ENCODE data around the gene RYR2. TPM values are rescaled to one million over a fixed set of nuclear protein-coding genes. Genes with fewer than 3 reads are reported as not detected.

RYR2 gene
- total and polyA plus RNA-seq, 5 experiments from 2014 or later: not detected

DNA sequence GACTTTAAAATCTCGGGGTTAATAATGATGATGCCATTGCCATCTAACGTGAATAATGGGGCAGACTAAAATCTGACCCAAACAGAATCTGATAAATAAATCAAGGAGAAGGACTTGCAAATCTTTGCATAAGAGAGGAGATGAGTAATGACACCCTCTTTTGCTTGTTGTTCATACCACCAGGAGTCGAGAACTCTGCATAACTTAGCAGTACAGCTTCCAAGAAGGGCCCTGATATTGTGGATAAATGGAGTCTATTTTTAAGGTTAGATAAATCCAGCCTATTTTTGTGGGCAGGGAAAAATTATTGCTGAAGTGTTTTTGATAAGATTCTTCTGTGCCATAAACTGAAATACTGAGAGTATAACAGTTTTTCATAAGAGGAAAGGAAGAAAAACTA, 17.3 kb downstream of the RYR2 start:
- Mint-ChIP-seq H3K9me3 (peaks cover 0 to 2% (median 0%) of the 10 kb centered on the region in 9 donors), H3K27ac (no peak overlapping the region), H3K4me1 (no peaks in the 10 kb centered on the region), H3K36me3 (no peaks in the 10 kb centered on the region), H3K27me3 (peaks cover 4 to 19% (median 16%) of the 10 kb centered on the region in 5 donors), H3K4me3 (no peak overlapping the region)
- POLR2A ChIA-PET: no interaction called here
- ATAC-seq (no peak), DNase-seq (no peak)

DNA sequence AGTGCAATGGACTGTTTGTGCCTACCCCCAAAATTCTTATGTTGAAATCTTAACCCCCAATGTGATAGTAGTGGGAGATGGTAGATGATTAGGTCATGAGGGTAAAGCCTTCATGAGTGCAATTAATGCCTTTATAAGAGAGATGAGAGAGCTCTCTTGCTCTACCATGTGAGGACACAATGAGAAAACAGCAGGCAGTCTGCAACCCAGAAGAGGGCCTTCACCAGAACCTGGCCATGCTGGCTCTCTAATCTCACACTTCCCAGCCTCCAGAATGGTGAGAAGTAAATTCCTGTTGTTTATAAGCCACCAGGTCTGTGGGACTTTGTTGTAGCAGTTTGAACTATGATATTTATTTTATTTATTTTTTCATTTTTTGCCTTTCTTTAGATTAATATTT, 21.0 kb downstream of the RYR2 start:
- Mint-ChIP-seq H3K4me3 (no peak overlapping the region), H3K36me3 (no peaks in the 10 kb centered on the region), H3K4me1 (no peaks in the 10 kb centered on the region), H3K9me3 (peaks cover 0 to 11% (median 0%) of the 10 kb centered on the region in 9 donors), H3K27ac (no peak overlapping the region), H3K27me3 (peaks cover 3 to 21% (median 9%) of the 10 kb centered on the region in 5 donors)
- POLR2A ChIA-PET: no interaction called here
- no peak for DNase-seq
- ATAC-seq: no peak

DNA sequence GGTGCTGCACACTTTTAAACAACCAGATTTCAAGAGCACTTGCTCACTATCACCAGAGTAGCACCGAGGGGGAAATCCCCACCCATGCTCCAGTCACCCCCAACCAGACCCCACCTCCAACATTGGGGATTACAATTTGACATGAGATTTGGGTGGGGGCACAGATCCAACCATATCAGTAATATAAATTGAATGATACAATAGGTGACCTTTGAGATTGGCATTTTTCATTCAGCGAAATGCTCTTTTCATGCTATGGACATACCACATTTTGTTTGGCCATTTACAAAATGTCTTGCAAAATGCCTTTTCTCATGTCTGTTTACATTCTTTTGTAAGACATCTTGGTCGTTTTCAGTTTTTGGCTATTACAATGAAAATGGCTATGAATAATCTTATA, 23.9 kb downstream of the RYR2 start:
- Mint-ChIP-seq H3K27ac (no peak overlapping the region), H3K4me1 (no peaks in the 10 kb centered on the region), H3K9me3 (peaks cover 0 to 11% (median 0%) of the 10 kb centered on the region in 9 donors), H3K4me3 (no peak overlapping the region), H3K36me3 (no peaks in the 10 kb centered on the region), H3K27me3 (peaks cover 3 to 26% (median 12%) of the 10 kb centered on the region in 5 donors)
- DNase-seq (no peak), ATAC-seq (no peak)
- POLR2A ChIA-PET: no interaction called here

DNA sequence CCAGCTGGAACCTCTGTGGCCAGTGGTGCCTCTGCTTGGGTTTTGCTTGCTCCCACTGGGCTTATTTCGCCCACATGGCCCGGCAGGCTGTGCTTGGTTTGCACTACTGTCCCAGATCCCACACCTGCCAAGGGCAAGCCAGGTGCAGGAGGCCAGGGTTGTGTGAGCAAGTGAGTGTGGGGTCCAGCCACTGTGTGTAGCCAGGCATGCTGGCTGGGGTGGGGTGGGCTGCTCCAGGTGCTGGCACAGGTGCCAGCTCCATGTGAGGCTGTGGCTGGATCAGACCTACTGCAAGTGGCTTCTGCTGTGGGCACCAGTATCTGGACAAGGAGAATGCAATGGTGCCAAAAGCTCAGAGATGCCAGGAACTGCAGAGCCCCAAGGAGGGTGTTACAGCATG, 28.5 kb downstream of the RYR2 start:
- ATAC-seq (no peak), DNase-seq (no peak)
- H3K4me3 Mint-ChIP-seq: no peak overlapping the region
- H3K27me3 Mint-ChIP-seq: peaks cover 1 to 47% (median 18%) of the 10 kb centered on the region in 5 donors
- H3K4me1 Mint-ChIP-seq: no peaks in the 10 kb centered on the region
- H3K9me3 Mint-ChIP-seq: peaks cover 0 to 14% (median 11%) of the 10 kb centered on the region in 9 donors
- POLR2A ChIA-PET: no interaction called here
- no peak overlapping the region for H3K27ac Mint-ChIP-seq
- H3K36me3 Mint-ChIP-seq: peaks cover 0 to 6% (median 2%) of the 10 kb centered on the region in 3 donors

DNA sequence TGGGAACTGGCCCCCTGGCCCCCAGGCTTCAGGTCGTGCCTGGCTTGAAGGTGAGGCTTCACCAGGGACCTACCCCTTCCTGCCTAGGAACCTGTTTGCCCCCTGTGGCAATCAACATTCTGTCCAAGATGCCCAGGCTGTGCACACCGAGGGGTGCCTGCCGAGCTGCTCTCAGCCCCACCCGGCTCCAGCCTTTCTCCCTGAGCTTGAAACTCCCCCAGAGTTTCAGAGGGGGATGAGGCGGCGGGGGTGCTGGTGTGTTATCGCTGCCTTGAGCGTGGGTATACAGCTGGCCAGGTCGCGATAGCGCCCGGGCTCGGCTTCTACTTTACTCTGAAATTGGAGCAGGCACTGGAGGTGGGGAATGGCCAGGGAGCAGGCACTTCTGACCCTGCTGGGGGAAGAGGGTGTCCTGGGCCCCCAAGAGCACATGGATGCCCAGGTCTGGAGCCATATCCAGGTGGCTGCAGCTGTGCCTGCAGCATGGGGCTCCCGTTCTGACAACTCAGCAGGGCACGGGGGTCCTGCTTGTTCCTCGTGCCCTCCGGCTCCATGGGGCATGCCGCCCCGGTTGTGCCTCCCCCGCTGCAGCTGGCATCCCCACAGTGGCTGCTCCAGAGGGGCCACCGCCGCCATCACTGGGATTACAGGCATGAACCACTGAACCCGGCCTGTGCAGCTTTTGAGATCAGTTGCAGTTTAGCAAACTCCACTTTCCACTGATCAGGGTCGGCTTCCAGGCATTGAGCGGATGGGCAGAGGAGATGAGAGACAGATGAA, 29.8 kb downstream of the RYR2 start:
- Mint-ChIP-seq H3K4me3 (no peak overlapping the region), H3K4me1 (no peaks in the 10 kb centered on the region), H3K27ac (no peak overlapping the region), H3K36me3 (peaks cover 0 to 6% (median 2%) of the 10 kb centered on the region in 3 donors), H3K9me3 (peaks cover 0 to 12% (median 11%) of the 10 kb centered on the region in 9 donors), H3K27me3 (peaks cover 0 to 42% (median 16%) of the 10 kb centered on the region in 5 donors)
- POLR2A ChIA-PET: no interaction called here
- ATAC-seq: no peak
- no peak for DNase-seq

DNA sequence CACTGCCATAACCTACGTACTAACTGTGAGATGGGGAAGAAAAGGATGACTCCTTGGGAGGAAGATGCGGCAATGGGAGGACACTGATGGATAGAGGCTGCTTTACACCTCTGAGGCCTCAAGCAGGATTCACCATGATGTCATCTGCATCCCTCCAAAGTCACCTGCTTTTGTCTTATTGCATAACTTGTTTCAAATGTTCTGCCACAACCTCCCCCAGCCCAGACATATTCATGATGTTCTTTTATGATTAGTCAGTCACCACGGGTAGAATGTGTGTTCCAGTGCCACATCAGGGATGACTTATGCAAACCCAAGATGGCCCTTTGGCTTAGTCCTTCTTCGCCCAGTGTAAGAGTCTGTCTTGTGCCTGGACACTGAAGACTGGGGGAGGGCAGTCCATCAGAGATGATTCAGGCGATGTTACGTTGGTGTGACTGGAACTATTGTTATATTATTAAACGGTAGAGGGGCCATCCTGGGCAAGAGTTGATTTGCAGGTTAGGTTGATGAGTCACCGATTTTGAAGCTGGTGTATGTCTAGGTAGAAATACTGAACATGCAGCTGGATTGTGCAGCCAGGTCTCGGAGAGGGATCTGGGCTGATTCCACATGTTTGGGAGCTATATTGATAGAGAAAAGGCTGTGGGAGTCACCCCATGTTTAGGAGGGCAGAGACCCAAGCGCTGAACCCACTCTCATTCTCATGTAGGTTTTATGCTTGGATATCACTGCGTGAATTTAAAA, 32.6 kb downstream of the RYR2 start:
- ATAC-seq (no peak), DNase-seq (no peak)
- peaks cover 0 to 25% (median 8%) of the 10 kb centered on the region in 5 donors for H3K27me3 Mint-ChIP-seq
- peaks cover 0 to 13% (median 7%) of the 10 kb centered on the region in 9 donors for H3K9me3 Mint-ChIP-seq
- no peak overlapping the region for H3K4me3 Mint-ChIP-seq
- POLR2A ChIA-PET: no interaction called here
- peaks cover 0 to 6% (median 2%) of the 10 kb centered on the region in 3 donors for H3K36me3 Mint-ChIP-seq
- no peak overlapping the region for H3K27ac Mint-ChIP-seq
- H3K4me1 Mint-ChIP-seq: no peaks in the 10 kb centered on the region

DNA sequence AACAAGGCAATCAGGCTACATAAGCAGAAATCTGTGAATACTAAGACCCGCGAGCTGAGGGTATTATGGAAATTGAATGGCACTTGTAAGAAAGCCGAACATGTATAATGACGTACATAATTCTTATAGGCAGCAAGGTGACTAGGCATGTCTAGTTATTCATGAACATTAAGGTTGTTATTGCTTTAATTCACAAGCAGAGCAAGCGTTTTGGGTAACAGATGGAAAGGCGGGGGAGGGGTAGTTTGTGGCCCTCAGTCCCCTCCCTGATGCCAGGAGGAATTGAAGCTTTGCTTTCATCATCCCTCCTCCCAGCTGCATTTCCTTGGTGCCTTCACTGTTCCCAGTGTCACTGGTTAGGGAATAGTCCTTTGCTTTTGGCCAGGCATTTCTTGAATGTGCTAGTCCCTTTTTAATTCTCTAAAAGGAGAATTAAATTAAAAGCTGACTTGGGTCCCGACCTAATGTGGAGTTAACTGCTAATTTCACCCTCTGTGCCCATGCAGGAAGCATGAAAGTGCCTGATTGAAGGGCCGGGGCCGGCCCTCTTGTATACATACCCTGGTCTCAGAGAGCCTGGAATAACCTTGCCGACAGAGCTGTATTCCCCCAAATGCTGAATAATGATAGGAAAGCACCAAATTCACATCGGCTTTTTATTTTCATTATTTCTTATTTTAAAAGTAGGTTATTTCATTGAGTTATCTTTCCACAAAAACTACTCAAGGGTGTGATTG, 42.5 kb downstream of the RYR2 start:
- Mint-ChIP-seq H3K36me3 (no peaks in the 10 kb centered on the region), H3K4me3 (no peak overlapping the region)
- POLR2A ChIA-PET: no interaction called here

DNA sequence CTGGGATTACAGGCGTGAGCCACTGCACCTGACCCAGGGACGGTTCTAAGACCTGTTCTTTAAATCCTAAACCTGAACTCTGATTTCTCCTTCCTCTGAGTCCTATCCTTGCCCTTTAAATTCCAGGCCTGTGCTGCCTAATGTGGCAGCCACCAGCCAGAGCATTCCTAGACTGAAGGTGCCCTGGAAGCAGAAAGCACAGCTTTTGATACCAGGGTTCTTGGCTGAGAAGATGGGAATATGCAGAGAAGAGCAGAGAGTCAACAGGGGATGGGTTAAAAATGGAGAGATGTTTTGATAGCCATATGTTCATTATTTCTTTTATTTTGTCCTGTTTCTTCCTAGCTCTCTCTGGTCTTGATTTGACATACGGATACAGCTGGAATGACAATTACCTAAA, 49.7 kb downstream of the RYR2 start:
- Mint-ChIP-seq H3K27ac (no peak overlapping the region), H3K36me3 (no peaks in the 10 kb centered on the region), H3K9me3 (peaks cover 0 to 2% (median 0%) of the 10 kb centered on the region in 9 donors), H3K4me3 (no peak overlapping the region), H3K4me1 (no peaks in the 10 kb centered on the region), H3K27me3 (peaks cover 0 to 15% (median 3%) of the 10 kb centered on the region in 5 donors)
- POLR2A ChIA-PET: no interaction called here
- ATAC-seq (no peak), DNase-seq (no peak)

More for the DNA sequence above, 42.5 kb downstream of the RYR2 start:
- no peak for ATAC-seq
- Mint-ChIP-seq H3K27me3 (peaks cover 3 to 19% (median 9%) of the 10 kb centered on the region in 5 donors), H3K9me3 (peaks cover 0 to 7% (median 0%) of the 10 kb centered on the region in 9 donors), H3K27ac (no peak overlapping the region), H3K4me1 (no peaks in the 10 kb centered on the region)
- DNase-seq: no peak

DNA sequence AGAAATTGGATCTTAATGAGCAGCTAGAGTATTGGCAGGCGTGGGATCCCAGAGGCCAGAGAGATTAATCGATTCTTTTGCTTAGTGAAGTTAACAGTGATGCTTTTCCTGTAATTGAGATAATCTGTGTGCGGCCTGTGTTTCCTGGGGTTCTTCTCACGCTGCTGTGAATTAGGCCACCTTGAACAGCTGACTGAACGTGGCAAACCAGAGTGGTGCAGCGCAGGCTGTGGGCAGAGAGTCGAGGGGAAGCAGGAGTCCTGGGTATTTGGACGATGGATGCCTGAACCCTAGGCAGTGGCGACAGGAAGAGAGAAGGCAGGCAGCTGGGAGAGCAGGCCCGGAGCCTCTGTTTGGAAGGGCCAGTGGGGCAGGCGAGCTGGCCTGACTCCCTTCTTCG, 51.7 kb downstream of the RYR2 start:
- Mint-ChIP-seq H3K9me3 (no peaks in the 10 kb centered on the region), H3K4me1 (no peaks in the 10 kb centered on the region)
- DNase-seq: no peak

DNA sequence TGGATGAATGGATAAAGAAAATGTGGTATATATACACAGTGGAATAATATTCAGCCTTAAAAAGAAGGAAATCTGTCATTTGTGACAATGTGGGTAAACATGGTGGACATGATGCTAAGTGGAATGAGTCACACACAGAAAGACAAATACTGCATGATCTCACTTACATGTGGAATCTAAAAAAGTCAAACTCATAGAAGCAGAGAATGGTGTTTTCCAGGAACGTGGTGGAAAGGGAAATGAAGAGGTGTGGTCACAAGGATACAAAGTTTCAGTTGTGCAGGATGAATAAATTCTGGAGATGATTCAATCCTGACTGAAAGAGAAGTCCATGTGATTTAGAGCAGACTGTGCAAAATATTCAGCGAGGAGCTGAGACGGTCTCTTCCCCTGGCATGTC, 56.6 kb downstream of the RYR2 start:
- peaks cover 0 to 5% (median 0%) of the 10 kb centered on the region in 9 donors for H3K9me3 Mint-ChIP-seq

More for the DNA sequence above, 51.7 kb downstream of the RYR2 start:
- H3K36me3 Mint-ChIP-seq: no peaks in the 10 kb centered on the region
- H3K4me3 Mint-ChIP-seq: no peak overlapping the region
- POLR2A ChIA-PET: no interaction called here
- H3K27ac Mint-ChIP-seq: no peak overlapping the region
- ATAC-seq: no peak
- H3K27me3 Mint-ChIP-seq: peaks cover 0 to 18% (median 4%) of the 10 kb centered on the region in 5 donors

DNA sequence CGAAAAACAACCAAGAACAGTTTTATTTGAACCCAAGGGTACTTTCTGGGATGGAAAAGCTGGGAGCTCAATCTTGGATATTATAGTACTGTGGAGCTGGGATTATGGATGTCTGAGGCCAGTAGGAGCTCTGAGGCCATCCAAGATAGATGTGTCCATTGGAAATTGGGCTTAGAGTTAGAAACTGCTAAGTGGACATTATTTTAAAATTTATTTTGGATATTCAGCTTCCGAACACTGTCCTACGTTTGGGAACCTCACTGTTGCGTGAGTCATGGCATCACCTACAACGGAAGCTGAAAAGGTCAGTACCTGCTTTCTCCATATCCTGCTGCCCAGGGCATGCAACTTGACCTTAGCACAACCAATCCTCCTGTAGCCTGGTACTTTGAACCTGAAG, 61.0 kb downstream of the RYR2 start:
- H3K4me3 Mint-ChIP-seq: no peak overlapping the region
- H3K4me1 Mint-ChIP-seq: no peaks in the 10 kb centered on the region
- ATAC-seq: no peak

More for the DNA sequence above, 56.6 kb downstream of the RYR2 start:
- ATAC-seq (no peak), DNase-seq (no peak)
- POLR2A ChIA-PET: no interaction called here
- Mint-ChIP-seq H3K27ac (no peak overlapping the region), H3K27me3 (peaks cover 1 to 19% (median 7%) of the 10 kb centered on the region in 5 donors), H3K4me1 (no peaks in the 10 kb centered on the region), H3K36me3 (no peaks in the 10 kb centered on the region), H3K4me3 (no peak overlapping the region)

DNA sequence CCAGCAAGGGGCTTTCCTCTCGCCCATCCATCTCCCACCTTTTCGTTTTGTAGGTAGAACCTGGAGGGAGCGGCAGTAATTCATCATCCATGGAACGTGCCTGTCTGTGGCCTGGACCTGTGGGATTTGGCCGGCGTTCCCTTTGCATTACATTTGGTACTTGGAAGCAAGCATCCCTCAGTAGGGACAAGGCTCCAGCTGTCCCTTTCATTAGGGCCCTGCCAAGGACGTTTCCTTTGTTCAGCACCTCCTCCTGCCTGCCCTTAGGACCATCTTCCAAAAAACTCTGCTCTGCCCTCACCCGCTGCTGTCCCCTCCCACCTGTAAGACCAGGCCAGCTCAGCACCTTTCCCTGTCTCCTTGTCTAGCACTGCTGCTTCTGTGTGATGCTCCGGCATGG, 62.1 kb downstream of the RYR2 start:
- H3K4me3 Mint-ChIP-seq: no peak overlapping the region
- H3K36me3 Mint-ChIP-seq: no peaks in the 10 kb centered on the region
- POLR2A ChIA-PET: no interaction called here
- peaks cover 0 to 9% (median 0%) of the 10 kb centered on the region in 9 donors for H3K9me3 Mint-ChIP-seq
- no peak for DNase-seq
- ATAC-seq: no peak
- no peaks in the 10 kb centered on the region for H3K4me1 Mint-ChIP-seq
- peaks cover 3 to 33% (median 19%) of the 10 kb centered on the region in 5 donors for H3K27me3 Mint-ChIP-seq
- no peak overlapping the region for H3K27ac Mint-ChIP-seq

More for the DNA sequence above, 61.0 kb downstream of the RYR2 start:
- H3K27ac Mint-ChIP-seq: no peak overlapping the region
- POLR2A ChIA-PET: no interaction called here
- H3K27me3 Mint-ChIP-seq: peaks cover 5 to 43% (median 19%) of the 10 kb centered on the region in 5 donors
- H3K36me3 Mint-ChIP-seq: no peaks in the 10 kb centered on the region
- H3K9me3 Mint-ChIP-seq: peaks cover 0 to 9% (median 0%) of the 10 kb centered on the region in 9 donors
- no peak for DNase-seq

All from naive thymus-derived CD8-positive, alpha-beta T cell (primary cell).